ENCODE results near the gene STAB1.

GRCh38 chr3:52452126-52452525, 43.0 kb upstream of the STAB1 start:
- no peak for TF ChIP-seq POLR2AphosphoS5 (IDR thresholded peaks at IDR 0.05)
- TF ChIP-seq CTCF (IDR thresholded peaks at IDR 0.05): no peak

Data from breast epithelium (tissue), 3 donors.